Endodermal cell (in vitro differentiated cells): ENCODE measurements around the gene SYNE1. TPM values are rescaled to one million over a fixed set of nuclear protein-coding genes. Genes with fewer than 3 reads are reported as not detected.
"Not testable (repeated sequence)": the region's sequence is repeated elsewhere in the genome, so short reads cannot be mapped to it uniquely, and the experiment has no call there.

Experiments
- DNase-seq: peaks from one replicate; pipeline ENCODE4 v3.0.0-alpha.2; 2017
- H3K27ac ChIP-seq: 2 replicates; pipeline ENCODE4 v1.5.1; 2013; ENCODE audit warnings: mild to moderate bottlenecking, low read depth, low read length, moderate library complexity
- H3K27me3 ChIP-seq: 2 replicates; pipeline ENCODE4 v1.6.1; 2013; ENCODE audit warnings: mild to moderate bottlenecking, low read length, moderate library complexity; ENCODE audit not compliant: insufficient read depth, control insufficient read depth, poor library complexity, severe bottlenecking
- H3K36me3 ChIP-seq: 2 replicates; pipeline ENCODE4 v1.7.0; 2013; ENCODE audit warnings: mild to moderate bottlenecking, low read length, moderate library complexity; ENCODE audit not compliant: control insufficient read depth, insufficient read depth
- H3K4me1 ChIP-seq: one replicate; pipeline ENCODE4 v1.7.0; 2013; ENCODE audit warnings: low read length; ENCODE audit not compliant: control insufficient read depth, insufficient read depth
- H3K4me3 ChIP-seq: 2 replicates; pipeline ENCODE4 v1.5.1; 2013; ENCODE audit warnings: mild to moderate bottlenecking, low read length, moderate library complexity
- H3K9ac ChIP-seq: 2 replicates; pipeline ENCODE4 v1.6.1; 2013; ENCODE audit warnings: mild to moderate bottlenecking, low read length, moderate library complexity; ENCODE audit not compliant: poor library complexity, severe bottlenecking; ENCODE audit errors: extremely low read depth
- H3K9me3 ChIP-seq: 2 replicates; pipeline ENCODE4 v1.6.1; 2013; ENCODE audit warnings: mild to moderate bottlenecking, low read length, moderate library complexity; ENCODE audit not compliant: control insufficient read depth
- H3K27ac Mint-ChIP-seq: 2 replicates; pipeline ENCODE4 v1.8.0; 2020; ENCODE audit warnings: mixed read lengths
- H3K27me3 Mint-ChIP-seq: 2 replicates; pipeline ENCODE4 v1.8.0; 2021; ENCODE audit warnings: mild to moderate bottlenecking, mixed read lengths; ENCODE audit not compliant: insufficient read depth
- H3K36me3 Mint-ChIP-seq: 2 replicates; pipeline ENCODE4 v1.8.0; 2020; ENCODE audit warnings: low read depth, mixed read lengths
- H3K4me1 Mint-ChIP-seq: 2 replicates; pipeline ENCODE4 v1.8.0; 2020; ENCODE audit warnings: mixed read lengths
- H3K4me3 Mint-ChIP-seq: 2 replicates; pipeline ENCODE4 v1.8.0; 2020; ENCODE audit warnings: mild to moderate bottlenecking, moderate library complexity, mixed read lengths
- H3K9me3 Mint-ChIP-seq: 2 replicates; pipeline ENCODE4 v1.8.0; 2020; ENCODE audit warnings: mild to moderate bottlenecking, mixed read lengths
- WGBS, 2 experiments: methylation state at CpG; one replicate each; pipeline versions ENCODE4 v1.1.5 to v1.1.7; 2013; ENCODE audit warnings: missing lambda C conversion rate in 2 of 2, mixed read lengths in 1 of 2; ENCODE audit not compliant: insufficient coverage in 1 of 2, insufficient read length in 1 of 2; 5-methylcytosine and 5-hydroxymethylcytosine counted together
- total RNA-seq, 2 donors: library from RNA; stranded (reverse); fragmentation: NEBNext Ultra II Directional in 1 of 2; extraction: Animal tissue kit (Norgen Biotek cat#: 25700) in 1 of 2; gene quantifications; 2 replicates in 1 of 2; 3 replicates in 1 of 2; pipeline ENCODE4 v1.2.1, GENCODE V29; 2021
- TF ChIP-seq, protein P1 (sequence below): fragments of 200-600 bp; sonication (generic); conservative IDR thresholded peaks from 2 replicates; pipeline ENCODE4 v1.5.0; 2021; ENCODE audit warnings: antibody characterized with exemption, mild to moderate bottlenecking

SYNE1 gene
- total RNA-seq, 2 donors from 2014 or later, result 7.9 to 9.5 TPM

DNA sequence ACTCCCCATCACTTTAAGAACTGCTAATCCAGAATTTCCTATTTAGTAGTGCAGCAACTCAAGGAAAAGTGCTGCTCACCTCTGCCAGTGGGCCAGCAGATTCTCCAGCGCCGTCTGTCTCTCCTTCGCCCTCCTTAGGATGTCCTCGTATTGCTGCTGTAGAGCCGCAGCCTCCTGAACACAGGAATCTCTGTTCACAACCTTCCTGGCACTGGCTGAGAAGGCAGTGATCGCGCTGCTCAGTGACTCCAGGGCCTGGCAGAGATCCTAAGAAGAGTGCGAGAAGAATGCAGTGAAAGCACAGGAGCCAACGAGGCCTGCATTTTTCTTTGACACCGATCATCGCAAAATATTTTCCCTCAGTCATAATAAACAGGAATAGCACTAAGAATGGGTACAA is 209.0 kb downstream of the SYNE1 start:
- no peaks in the 10 kb centered on the region for H3K36me3 ChIP-seq
- Mint-ChIP-seq H3K4me1 (no peaks in the 10 kb centered on the region), H3K27ac (no peak overlapping the region), H3K36me3 (no peaks in the 10 kb centered on the region), H3K9me3 (no peaks in the 10 kb centered on the region), H3K4me3 (no peak overlapping the region), H3K27me3 (no peaks in the 10 kb centered on the region)
- no peak overlapping the region for H3K4me3 ChIP-seq
- no peaks in the 10 kb centered on the region for H3K4me1 ChIP-seq
- H3K9ac ChIP-seq, result no peak overlapping the region
- H3K9me3 ChIP-seq, result no peaks in the 10 kb centered on the region
- peak; percentile 67 for DNase-seq
- no peaks in the 10 kb centered on the region for H3K27me3 ChIP-seq
- WGBS, 2 experiments, result 86 to 87% methylated on average over 5 to 11 of the region's 11 CpGs
- TF ChIP-seq, protein P1, sequence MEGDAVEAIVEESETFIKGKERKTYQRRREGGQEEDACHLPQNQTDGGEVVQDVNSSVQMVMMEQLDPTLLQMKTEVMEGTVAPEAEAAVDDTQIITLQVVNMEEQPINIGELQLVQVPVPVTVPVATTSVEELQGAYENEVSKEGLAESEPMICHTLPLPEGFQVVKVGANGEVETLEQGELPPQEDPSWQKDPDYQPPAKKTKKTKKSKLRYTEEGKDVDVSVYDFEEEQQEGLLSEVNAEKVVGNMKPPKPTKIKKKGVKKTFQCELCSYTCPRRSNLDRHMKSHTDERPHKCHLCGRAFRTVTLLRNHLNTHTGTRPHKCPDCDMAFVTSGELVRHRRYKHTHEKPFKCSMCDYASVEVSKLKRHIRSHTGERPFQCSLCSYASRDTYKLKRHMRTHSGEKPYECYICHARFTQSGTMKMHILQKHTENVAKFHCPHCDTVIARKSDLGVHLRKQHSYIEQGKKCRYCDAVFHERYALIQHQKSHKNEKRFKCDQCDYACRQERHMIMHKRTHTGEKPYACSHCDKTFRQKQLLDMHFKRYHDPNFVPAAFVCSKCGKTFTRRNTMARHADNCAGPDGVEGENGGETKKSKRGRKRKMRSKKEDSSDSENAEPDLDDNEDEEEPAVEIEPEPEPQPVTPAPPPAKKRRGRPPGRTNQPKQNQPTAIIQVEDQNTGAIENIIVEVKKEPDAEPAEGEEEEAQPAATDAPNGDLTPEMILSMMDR, result peak; percentile 18
- no peak overlapping the region for H3K27ac ChIP-seq

DNA sequence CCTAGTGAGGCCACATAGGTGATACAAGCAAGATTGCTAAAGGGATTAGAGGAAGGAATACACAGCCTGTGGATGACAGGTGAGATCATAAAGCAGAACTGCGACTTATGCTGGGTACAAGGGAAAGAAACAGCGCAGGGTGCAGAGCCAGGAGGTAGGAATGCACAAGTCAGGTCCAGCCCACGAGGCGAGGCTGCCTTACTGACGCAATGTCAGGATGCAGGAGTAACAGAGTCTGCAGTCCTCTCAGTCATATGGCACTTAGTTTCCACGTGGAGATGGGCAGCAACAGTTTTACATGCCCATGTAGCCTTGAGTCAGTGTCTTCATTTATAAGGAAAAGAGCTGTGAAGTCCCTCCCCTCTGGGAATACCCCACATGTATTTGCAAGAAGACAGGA is 210.9 kb downstream of the SYNE1 start:
- no peaks in the 10 kb centered on the region for H3K36me3 ChIP-seq
- no peak overlapping the region for H3K4me3 ChIP-seq
- peaks cover 1% of the 10 kb centered on the region for H3K9me3 ChIP-seq
- H3K4me1 ChIP-seq, result no peaks in the 10 kb centered on the region
- Mint-ChIP-seq H3K27me3 (no peaks in the 10 kb centered on the region), H3K4me3 (no peak overlapping the region), H3K9me3 (peaks cover 4% of the 10 kb centered on the region), H3K36me3 (no peaks in the 10 kb centered on the region), H3K27ac (no peak overlapping the region), H3K4me1 (no peaks in the 10 kb centered on the region)
- no peak overlapping the region for H3K9ac ChIP-seq
- no peak overlapping the region for H3K27ac ChIP-seq
- no peaks in the 10 kb centered on the region for H3K27me3 ChIP-seq
- DNase-seq, result no peak
- WGBS, 2 experiments, result 88 to 96% methylated on average over 6 of the region's 6 CpGs
- TF ChIP-seq, protein P1, result no peak

DNA sequence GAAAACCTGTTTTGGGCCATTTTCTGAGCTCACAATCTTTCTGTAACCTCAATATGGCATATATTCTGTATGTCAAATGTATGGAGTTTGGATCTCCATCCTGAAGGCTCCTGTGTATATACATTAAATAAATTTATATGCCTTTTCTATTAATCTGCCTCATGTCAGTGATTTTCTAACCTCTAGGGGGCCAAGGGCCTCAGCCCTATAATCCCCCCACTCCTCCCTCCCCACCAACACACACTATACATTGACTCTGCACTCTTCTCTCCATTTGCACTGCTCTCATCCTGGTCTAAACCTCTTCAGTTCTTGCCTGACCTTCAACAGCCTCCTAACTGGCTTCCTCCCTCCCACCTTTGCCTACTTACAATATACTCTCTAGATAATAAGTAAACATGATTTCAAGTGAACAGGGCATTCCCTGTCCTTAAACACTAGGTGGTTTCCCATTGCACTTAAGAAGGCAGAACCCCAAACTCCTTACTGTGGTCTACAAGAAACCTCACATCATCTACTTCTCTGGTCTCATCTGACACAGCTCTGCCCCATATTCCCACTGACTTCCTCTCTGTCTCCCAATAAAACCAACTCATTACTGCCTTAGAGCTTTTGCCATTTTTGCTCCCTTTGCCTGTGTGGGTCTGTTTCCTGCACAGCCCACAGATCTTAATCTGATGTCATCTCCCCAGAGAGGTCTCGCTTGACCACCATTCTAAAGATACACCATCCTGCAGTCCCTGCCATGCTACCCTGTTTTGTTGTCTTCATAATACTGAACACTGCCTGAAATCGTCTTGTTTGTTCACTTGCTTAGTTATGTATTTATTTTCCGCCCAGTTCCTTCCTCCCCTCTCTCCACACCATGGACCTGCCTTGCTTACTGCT is 213.7 kb downstream of the SYNE1 start:
- H3K27me3 ChIP-seq, result no peaks in the 10 kb centered on the region
- peaks cover 1% of the 10 kb centered on the region for H3K4me1 ChIP-seq
- peaks cover under 1% of the 10 kb centered on the region for H3K4me1 Mint-ChIP-seq
- H3K9me3 Mint-ChIP-seq, result peaks cover 24% of the 10 kb centered on the region
- peaks cover 29% of the 10 kb centered on the region for H3K9me3 ChIP-seq
- H3K27ac ChIP-seq, result no peak overlapping the region
- peaks cover 3% of the 10 kb centered on the region for H3K36me3 Mint-ChIP-seq
- no peaks in the 10 kb centered on the region for H3K27me3 Mint-ChIP-seq
- no peak overlapping the region for H3K4me3 ChIP-seq
- H3K9ac ChIP-seq, result no peak overlapping the region
- no peak for DNase-seq
- H3K4me3 Mint-ChIP-seq, result no peak overlapping the region
- TF ChIP-seq, protein P1, result peak; percentile 51
- H3K36me3 ChIP-seq, result no peaks in the 10 kb centered on the region
- H3K27ac Mint-ChIP-seq, result no peak overlapping the region
- 78 to 93% methylated on average over 1 to 3 of the region's 3 CpGs for WGBS, 2 experiments

DNA sequence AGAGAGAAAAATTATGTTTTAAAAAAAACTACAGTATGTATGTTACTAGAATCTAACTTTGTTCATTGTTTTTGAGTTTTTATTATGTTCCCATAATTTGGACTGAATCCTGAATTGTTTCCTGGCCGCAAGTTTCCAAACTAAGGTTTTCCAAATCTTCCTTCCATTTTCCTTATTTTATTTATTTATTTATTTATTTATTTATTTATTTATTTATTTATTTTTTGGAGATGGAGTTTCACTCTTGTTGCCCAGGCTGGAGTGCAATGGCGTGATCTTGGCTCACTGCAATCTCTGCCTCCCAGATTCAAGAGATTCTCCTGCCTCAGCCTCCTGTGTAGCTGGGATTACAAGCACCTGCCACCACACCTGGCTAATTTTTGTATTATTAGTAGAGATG is 215.7 kb downstream of the SYNE1 start:
- peaks cover 27% of the 10 kb centered on the region for H3K9me3 Mint-ChIP-seq
- H3K4me1 Mint-ChIP-seq, H3K4me3 ChIP-seq, H3K27ac ChIP-seq, H3K36me3 ChIP-seq, H3K9ac ChIP-seq, H3K36me3 Mint-ChIP-seq, H3K4me1 ChIP-seq, H3K27ac Mint-ChIP-seq, H3K27me3 Mint-ChIP-seq, H3K27me3 ChIP-seq, DNase-seq, H3K4me3 Mint-ChIP-seq: not testable (repeated sequence)
- WGBS, 2 experiments, result 87% methylated on average over 1 of the region's 2 CpGs; no CpG with 5 or more reads in 1 of the 2 experiments
- H3K9me3 ChIP-seq, result peaks cover 29% of the 10 kb centered on the region
